ENCODE results near the gene DGKI.

DGKI gene

DNA sequence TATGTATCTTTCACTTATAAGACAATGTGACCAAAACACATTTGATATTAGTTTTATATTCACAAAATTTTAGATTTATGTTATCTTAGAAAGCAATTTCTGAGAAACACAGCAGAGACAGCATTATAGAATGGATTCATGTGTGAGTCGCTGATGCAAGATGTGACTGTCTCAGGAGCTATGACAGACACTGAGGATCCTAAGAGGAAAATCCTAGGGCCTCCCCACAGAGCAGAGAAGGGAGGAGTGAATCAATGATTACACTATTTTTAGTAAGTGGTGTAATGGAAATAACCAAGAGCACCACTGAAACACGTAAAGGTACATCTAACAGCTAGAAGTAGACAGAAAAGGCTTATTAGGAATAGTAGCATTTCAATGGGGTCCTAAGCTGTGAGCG, 299.3 kb downstream of the DGKI start:
- Histone ChIP-seq H3K9me3 (ENCODE audit: insufficient read depth, low read length) (no peaks in the 10 kb centered on the region), H3K27ac (ENCODE audit: low read length) (no peak overlapping the region), H3K36me3 (replicated peaks; ENCODE audit: low read depth, low read length) (no peaks in the 10 kb centered on the region), H3K79me2 (ENCODE audit: low read length) (no peaks in the 10 kb centered on the region), H3K27me3 (ENCODE audit: low read depth, low read length) (0 out of 2 replicates have a peak, but pooled peaks cover 2% of the 10 kb centered on the region), H4K20me1 (ENCODE audit: insufficient read depth, low read length) (no peaks in the 10 kb centered on the region), H3K4me3 (ENCODE audit: low read length) (no peak overlapping the region), H3K4me1 (ENCODE audit: low read length) (no peaks in the 10 kb centered on the region), H3K4me2 (ENCODE audit: low read length) (no peak overlapping the region), H3K9ac (ENCODE audit: low read length) (no peak overlapping the region), H2AFZ (ENCODE audit: low read depth, low read length) (no peak overlapping the region)
- TF ChIP-seq, protein P1, sequence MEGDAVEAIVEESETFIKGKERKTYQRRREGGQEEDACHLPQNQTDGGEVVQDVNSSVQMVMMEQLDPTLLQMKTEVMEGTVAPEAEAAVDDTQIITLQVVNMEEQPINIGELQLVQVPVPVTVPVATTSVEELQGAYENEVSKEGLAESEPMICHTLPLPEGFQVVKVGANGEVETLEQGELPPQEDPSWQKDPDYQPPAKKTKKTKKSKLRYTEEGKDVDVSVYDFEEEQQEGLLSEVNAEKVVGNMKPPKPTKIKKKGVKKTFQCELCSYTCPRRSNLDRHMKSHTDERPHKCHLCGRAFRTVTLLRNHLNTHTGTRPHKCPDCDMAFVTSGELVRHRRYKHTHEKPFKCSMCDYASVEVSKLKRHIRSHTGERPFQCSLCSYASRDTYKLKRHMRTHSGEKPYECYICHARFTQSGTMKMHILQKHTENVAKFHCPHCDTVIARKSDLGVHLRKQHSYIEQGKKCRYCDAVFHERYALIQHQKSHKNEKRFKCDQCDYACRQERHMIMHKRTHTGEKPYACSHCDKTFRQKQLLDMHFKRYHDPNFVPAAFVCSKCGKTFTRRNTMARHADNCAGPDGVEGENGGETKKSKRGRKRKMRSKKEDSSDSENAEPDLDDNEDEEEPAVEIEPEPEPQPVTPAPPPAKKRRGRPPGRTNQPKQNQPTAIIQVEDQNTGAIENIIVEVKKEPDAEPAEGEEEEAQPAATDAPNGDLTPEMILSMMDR (IDR thresholded peaks at IDR 0.05; ENCODE audit: low read depth, low read length): no peak
- TF ChIP-seq EZH2phosphoT487 (IDR thresholded peaks at IDR 0.05; ENCODE audit: low read depth): no peak

DNA sequence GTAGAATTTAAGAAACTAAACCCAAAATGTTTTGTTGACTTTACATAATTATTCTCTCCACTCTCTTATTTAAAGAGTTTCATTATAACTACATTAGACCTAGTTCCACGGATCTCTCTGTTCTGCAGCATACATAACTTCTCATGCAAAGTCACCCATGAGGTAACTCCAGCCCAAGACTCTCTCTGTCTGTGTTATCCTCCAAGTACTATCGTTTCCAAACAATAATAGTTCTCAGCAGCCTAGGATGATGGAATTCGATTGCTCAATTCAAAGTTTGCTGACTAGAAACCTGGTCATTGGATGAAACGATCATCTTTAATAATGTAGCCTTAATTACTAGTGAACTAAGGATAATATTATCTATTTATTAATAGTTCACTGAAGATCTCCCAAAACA, 300.1 kb downstream of the DGKI start:
- Histone ChIP-seq H2AFZ (ENCODE audit: low read depth, low read length) (no peak overlapping the region), H3K9ac (ENCODE audit: low read length) (no peak overlapping the region), H3K79me2 (ENCODE audit: low read length) (no peaks in the 10 kb centered on the region), H3K4me3 (ENCODE audit: low read length) (no peak overlapping the region), H3K4me1 (ENCODE audit: low read length) (no peaks in the 10 kb centered on the region), H3K9me3 (ENCODE audit: insufficient read depth, low read length) (no peaks in the 10 kb centered on the region), H4K20me1 (ENCODE audit: insufficient read depth, low read length) (no peaks in the 10 kb centered on the region), H3K36me3 (replicated peaks; ENCODE audit: low read depth, low read length) (no peaks in the 10 kb centered on the region), H3K4me2 (ENCODE audit: low read length) (no peak overlapping the region), H3K27me3 (ENCODE audit: low read depth, low read length) (0 out of 2 replicates have a peak, but pooled peaks cover 2% of the 10 kb centered on the region), H3K27ac (ENCODE audit: low read length) (no peak overlapping the region)
- no peak for TF ChIP-seq EZH2phosphoT487 (IDR thresholded peaks at IDR 0.05; ENCODE audit: low read depth)
- TF ChIP-seq, protein P1 (IDR thresholded peaks at IDR 0.05; ENCODE audit: low read depth, low read length): no peak

DNA sequence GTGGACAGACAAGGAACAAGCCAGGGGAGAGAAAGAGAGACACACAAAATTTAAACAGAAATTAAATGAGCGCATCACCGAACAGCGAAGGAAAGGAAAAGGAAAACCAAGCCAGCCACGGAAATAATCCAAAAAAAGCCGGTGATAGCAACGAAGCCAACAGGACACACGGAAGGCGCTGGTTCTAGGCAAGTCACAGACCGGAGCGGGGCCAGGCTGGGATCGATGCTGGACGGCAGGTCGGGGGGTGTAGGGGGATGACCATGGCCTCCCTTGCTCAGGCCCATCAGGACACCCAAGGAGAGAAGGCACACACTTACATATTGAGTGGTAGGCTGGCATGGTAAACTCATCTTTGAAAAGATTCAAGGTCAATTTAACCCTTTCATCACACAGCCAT, 300.8 kb downstream of the DGKI start:
- H3K4me2 ChIP-seq (ENCODE audit: low read length): no peak overlapping the region
- H3K9ac ChIP-seq (ENCODE audit: low read length): no peak overlapping the region
- H2AFZ ChIP-seq (ENCODE audit: low read depth, low read length): no peak overlapping the region
- H3K4me1 ChIP-seq (ENCODE audit: low read length): no peaks in the 10 kb centered on the region
- no peak overlapping the region for H3K4me3 ChIP-seq (ENCODE audit: low read length)
- H3K79me2 ChIP-seq (ENCODE audit: low read length): no peaks in the 10 kb centered on the region
- no peaks in the 10 kb centered on the region for H4K20me1 ChIP-seq (ENCODE audit: insufficient read depth, low read length)
- no peaks in the 10 kb centered on the region for H3K27me3 ChIP-seq (ENCODE audit: low read depth, low read length)
- no peak overlapping the region for H3K27ac ChIP-seq (ENCODE audit: low read length)
- H3K9me3 ChIP-seq (ENCODE audit: insufficient read depth, low read length): no peaks in the 10 kb centered on the region
- TF ChIP-seq, protein P1 (IDR thresholded peaks at IDR 0.05; ENCODE audit: low read depth, low read length): no peak
- no peak for TF ChIP-seq EZH2phosphoT487 (IDR thresholded peaks at IDR 0.05; ENCODE audit: low read depth)
- H3K36me3 ChIP-seq (replicated peaks; ENCODE audit: low read depth, low read length): no peaks in the 10 kb centered on the region

DNA sequence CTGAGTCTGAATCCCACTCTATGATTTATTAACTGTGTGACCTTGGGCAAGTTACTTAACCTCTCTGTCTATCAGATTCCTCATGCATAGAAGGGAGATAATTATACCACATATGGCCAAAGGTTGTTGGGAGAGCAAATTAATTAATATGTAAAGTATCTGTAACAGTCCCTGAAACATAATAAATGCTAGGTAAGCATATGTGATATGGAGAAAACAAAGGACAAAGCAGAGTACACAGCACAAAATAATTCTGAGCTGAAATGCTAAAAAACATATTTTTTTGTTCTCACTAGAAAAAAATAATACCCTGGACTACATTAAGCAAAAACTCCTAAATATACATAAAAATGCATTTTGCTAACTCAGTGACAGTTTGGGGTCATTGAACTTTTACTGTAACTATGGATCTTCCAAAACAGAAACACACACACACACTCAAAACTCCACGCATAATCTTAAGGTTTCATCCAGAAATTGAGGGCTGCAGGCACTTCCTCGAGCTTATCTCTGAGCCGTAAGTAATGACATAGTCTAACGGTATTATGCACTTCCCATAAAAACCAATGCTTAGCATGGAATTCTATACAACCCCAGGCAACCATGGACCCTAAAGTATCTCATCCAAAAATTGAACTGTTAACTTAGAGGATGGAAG, 301.6 kb downstream of the DGKI start:
- H4K20me1 ChIP-seq (ENCODE audit: insufficient read depth, low read length): no peaks in the 10 kb centered on the region
- no peak for TF ChIP-seq EZH2phosphoT487 (IDR thresholded peaks at IDR 0.05; ENCODE audit: low read depth)
- TF ChIP-seq, protein P1 (IDR thresholded peaks at IDR 0.05; ENCODE audit: low read depth, low read length): no peak
- no peak overlapping the region for H3K9ac ChIP-seq (ENCODE audit: low read length)
- no peaks in the 10 kb centered on the region for H3K79me2 ChIP-seq (ENCODE audit: low read length)
- no peak overlapping the region for H2AFZ ChIP-seq (ENCODE audit: low read depth, low read length)
- H3K27ac ChIP-seq (ENCODE audit: low read length): no peak overlapping the region
- no peaks in the 10 kb centered on the region for H3K36me3 ChIP-seq (replicated peaks; ENCODE audit: low read depth, low read length)
- H3K27me3 ChIP-seq (ENCODE audit: low read depth, low read length): no peaks in the 10 kb centered on the region
- no peaks in the 10 kb centered on the region for H3K4me1 ChIP-seq (ENCODE audit: low read length)
- H3K4me2 ChIP-seq (ENCODE audit: low read length): no peak overlapping the region
- no peaks in the 10 kb centered on the region for H3K9me3 ChIP-seq (ENCODE audit: insufficient read depth, low read length)
- no peak overlapping the region for H3K4me3 ChIP-seq (ENCODE audit: low read length)
